Left kidney (tissue), 2 donors: Measurements from ENCODE around the gene KIAA0319L. TPM values are rescaled to one million over a fixed set of nuclear protein-coding genes. Genes with fewer than 3 reads are reported as not detected.

Source experiments
- DNase-seq: peaks from one replicate; pipeline ENCODE4 v3.0.0-alpha.2; 2013
- polyA plus RNA-seq: library from polyadenylated mRNA; unstranded; fragments of 120-200 nt; gene quantifications from one replicate; pipeline ENCODE4 v1.2.1, GENCODE V29; 2013; ENCODE audit not compliant: insufficient read length

Gene KIAA0319L
- polyA plus RNA-seq, 1 donor = 95.7 TPM

DNA sequence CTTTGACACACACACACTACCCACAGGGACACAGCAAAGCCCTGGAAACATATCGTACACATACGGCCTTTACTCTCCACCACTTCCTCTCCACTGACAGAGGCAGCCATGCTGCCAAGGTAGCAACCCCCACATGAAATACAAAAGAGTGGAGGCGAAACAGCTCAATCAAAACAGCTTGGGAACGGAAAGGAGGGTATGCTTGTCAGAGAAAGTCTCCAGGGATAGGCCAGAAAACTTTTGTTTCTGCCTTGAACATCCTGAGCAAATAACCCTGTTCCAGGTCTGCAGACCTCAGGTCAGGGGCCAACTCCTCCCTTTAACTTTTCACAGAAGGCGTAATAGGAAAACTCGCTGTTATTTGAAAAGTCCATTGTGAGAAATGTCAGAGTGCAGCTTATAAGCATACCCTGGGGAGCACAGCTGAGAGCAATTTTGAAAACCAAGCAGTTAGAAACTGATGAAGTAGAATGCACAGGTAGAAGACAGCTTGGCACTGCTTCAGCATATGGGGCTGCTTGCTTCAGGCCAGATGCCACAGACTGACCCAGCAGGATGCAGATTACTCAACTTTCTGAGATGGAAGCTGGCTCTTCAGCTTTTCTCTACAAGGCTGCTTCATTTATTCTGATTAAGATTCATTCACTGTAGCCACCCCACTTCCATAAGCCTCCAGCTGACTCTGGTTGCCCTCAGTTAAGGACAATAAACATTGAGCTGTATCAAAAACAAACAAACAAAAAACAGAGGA, 18.0 kb downstream of the KIAA0319L start:
- DNase-seq = no peak

- no peak for DNase-seq
Observed at GRCh38 chr1:35537806-35538205, 19.4 kb downstream of the KIAA0319L start.

- DNase-seq = no peak
Observed at GRCh38 chr1:35536556-35537162, 20.5 kb downstream of the KIAA0319L start.

GRCh38 chr1:35535243-35535642, 22.0 kb downstream of the KIAA0319L start:
- no peak for DNase-seq

GRCh38 chr1:35533586-35533985, 23.6 kb downstream of the KIAA0319L start:
- no peak for DNase-seq

- DNase-seq = no peak
Observed at GRCh38 chr1:35532497-35533223, 24.5 kb downstream of the KIAA0319L start.

- no peak for DNase-seq
Observed at GRCh38 chr1:35531368-35531767, 25.8 kb downstream of the KIAA0319L start.

DNA sequence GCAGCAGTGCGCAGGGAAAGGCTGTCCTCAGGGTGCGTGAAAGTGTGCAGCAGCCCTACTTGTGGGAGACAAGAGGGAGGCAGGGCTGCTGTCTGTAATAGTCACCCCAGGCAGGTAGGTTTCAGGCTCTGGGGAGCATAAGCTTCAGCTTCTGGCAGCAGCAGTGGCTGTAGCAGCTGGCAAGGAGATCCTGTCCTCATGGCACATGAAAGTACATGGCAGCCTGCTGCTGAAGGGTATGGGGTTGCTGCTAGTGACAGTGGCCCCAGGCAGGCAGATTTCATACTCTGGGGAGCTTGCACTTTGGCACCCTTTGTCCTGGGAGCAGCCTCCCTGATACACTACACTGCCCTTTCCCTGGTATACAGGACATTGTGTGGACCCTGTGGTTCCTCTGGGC, 26.3 kb downstream of the KIAA0319L start:
- no peak for DNase-seq

- no peak for DNase-seq
Observed at GRCh38 chr1:35530168-35530567, 27.0 kb downstream of the KIAA0319L start.

DNA sequence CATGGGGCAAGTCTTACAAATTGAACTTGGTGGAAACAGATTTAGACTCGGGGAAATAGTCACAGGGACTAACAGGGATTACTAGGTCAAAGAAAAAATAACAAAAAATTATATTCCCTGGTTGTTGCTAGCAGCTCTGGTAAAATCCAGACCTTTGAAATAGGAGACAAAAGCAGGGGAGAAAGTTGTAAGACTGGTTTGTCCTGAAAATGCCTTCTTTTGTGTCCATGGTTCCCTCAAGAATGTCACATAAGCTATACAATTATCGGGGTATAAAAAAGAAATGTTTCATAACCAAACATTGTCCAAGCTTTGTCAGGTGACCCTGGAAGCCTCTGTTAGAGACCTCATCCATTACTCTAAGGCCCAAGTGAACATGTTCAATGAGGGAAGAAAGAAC, 33.1 kb downstream of the KIAA0319L start:
- DNase-seq = peak; percentile 12

GRCh38 chr1:35519432-35519831, 37.8 kb downstream of the KIAA0319L start:
- no peak for DNase-seq

DNA sequence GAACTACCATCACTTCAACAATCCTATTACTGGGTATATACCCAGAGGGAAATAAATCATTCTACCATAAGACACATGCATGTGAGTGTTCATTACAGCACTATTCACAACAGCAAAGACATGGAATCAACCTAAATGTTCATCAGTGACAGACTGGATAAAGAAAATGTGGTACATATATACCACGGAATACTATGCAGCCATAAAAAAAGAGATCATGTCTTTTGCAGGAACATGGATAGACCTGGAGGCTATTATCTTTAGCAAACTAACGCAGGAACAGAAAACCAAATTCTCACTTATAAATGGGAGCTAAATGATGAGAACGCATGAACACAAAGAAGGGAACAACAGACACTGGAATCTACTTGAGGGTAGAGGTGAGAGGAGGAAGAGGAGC, 39.0 kb downstream of the KIAA0319L start:
- no peak for DNase-seq

DNA sequence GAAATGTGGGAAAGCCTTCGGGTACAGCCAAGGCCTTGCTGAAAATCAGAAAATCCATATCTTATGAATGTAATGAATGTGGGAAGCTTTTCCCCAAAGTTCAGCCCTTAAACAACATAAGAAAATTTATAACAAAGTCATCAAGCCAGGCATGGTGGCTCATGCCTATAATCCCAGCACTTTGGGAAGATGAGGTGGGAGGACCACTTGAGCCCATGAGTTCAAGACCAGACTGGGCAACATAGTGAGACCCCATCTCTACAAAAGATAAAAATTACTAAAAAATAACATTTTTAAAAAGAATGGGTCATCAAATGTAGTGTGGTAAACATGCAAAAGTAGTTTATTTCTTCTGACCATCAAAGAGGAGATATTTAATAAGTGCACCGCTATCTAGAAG, 45.9 kb downstream of the KIAA0319L start:
- DNase-seq = no peak

GRCh38 chr1:35509558-35509957, 47.6 kb downstream of the KIAA0319L start:
- DNase-seq = no peak

GRCh38 chr1:35507947-35508346, 49.3 kb downstream of the KIAA0319L start:
- DNase-seq = no peak

GRCh38 chr1:35506960-35507912, 50.0 kb downstream of the KIAA0319L start:
- no peak for DNase-seq

DNA sequence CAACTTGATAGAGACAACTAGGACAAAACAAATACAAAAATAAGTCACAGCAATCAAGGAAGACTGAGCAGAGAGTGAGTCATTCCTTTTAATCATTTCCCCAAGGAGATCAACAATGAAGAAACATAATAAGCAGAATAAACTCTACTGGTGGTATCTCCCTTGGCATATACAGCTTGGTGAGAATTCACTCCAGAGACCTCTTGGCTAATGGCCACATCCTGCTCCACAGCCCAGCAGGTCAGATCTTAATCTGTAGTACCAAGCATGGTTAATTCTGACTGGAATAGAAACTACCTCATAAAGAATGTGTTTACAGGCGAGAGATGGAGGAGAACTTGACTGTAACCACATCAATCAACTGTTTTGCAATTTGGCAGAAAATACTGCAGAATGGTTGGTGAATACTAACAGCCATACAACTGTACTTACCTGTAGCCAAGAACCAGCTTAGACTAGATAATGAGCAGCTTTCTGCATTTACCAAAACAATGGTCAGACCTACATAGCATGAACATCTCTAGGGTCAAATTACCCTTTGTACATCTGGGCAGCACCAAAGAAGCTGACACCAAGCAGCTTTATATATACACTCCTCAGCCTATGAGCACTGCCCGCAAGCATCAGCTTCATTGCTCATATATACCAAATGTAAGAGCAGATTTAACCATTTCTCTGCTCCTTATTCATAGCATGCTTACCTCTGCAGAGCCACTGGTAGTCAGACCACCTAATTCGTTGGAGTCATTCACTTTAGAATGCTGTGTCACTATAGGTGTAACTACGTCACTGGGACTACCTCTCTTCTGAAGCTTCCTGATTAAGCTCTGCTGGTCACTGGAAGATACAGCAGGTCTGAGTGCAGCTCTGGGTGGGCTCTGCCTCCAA, 51.0 kb downstream of the KIAA0319L start:
- DNase-seq = peak; percentile 22

GRCh38 chr1:35502242-35502641, 55.0 kb downstream of the KIAA0319L start:
- no peak for DNase-seq

GRCh38 chr1:35500439-35500838, 56.8 kb downstream of the KIAA0319L start:
- no peak for DNase-seq

- no peak for DNase-seq
Observed at GRCh38 chr1:35499652-35500176, 57.5 kb downstream of the KIAA0319L start.

DNA sequence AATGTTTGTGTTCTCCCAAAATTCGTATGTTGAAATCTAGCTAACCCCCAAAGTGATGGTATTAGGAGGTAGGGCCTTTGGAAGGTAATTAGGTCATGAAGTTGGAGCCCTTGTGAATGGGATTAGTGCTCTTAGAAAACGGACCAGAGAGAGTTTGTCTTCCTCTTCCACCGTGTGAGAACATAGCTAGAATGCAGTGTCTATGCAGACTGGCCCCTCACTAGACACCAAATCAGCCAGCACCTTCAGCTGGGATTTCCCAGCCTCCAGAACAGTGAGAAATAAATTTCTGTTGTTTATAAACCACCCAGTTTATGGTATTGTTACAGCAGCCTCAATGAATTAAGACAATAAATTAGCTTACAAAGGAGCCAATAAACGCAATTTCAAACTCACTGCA, 58.0 kb downstream of the KIAA0319L start:
- DNase-seq = no peak
